Small intestine (tissue), 7 donors: Measurements from ENCODE around the gene XPO4. TPM values are rescaled to one million over a fixed set of nuclear protein-coding genes. Genes with fewer than 3 reads are reported as not detected.

ENCODE experiments used
- DNase-seq, 2 donors: peaks; one replicate each; pipeline versions ENCODE4 v3.0.0 to v3.0.0-alpha.2; 2013
- FAIRE-seq: peaks from 2 replicates; lab custom pipeline; 2012; peaks lifted over from hg19 to GRCh38; lab: Jason Lieb, UNC
- H3K27ac ChIP-seq, 3 donors: one replicate each; pipeline ENCODE4 v1.5.1; 2013; ENCODE audit warnings: low read length in 2 of 3, mild to moderate bottlenecking in 2 of 3, control low read depth in 1 of 3, inconsistent platforms in 1 of 3, low read depth in 1 of 3, moderate library complexity in 1 of 3
- H3K27me3 ChIP-seq, 3 donors: one replicate each; pipeline ENCODE4 v1.6.1; 2013; ENCODE audit warnings: low read length in 3 of 3, inconsistent platforms in 1 of 3; ENCODE audit not compliant: control insufficient read depth in 3 of 3, insufficient read depth in 3 of 3
- H3K36me3 ChIP-seq, 3 donors: one replicate each; pipeline ENCODE4 v1.6.1; 2013; ENCODE audit warnings: low read length in 3 of 3, inconsistent platforms in 1 of 3, low read depth in 1 of 3, mild to moderate bottlenecking in 1 of 3, moderate library complexity in 1 of 3; ENCODE audit not compliant: control insufficient read depth in 3 of 3, insufficient read depth in 2 of 3
- H3K4me1 ChIP-seq, 3 donors: one replicate each; pipeline ENCODE4 v1.6.1; 2013; ENCODE audit warnings: low read length in 2 of 3, inconsistent platforms in 1 of 3, low read depth in 1 of 3, mild to moderate bottlenecking in 1 of 3, moderate library complexity in 1 of 3; ENCODE audit not compliant: control insufficient read depth in 3 of 3, insufficient read depth in 2 of 3
- H3K4me3 ChIP-seq, 3 donors: one replicate each; pipeline ENCODE4 v1.5.1; 2013; ENCODE audit warnings: low read length in 3 of 3, control low read depth in 1 of 3, inconsistent platforms in 1 of 3, low read depth in 1 of 3, mild to moderate bottlenecking in 1 of 3, moderate library complexity in 1 of 3
- H3K9me3 ChIP-seq, 2 donors: one replicate each; pipeline ENCODE4 v1.6.1; 2013; ENCODE audit warnings: low read depth in 1 of 2, low read length in 1 of 2; ENCODE audit not compliant: control insufficient read depth in 2 of 2, insufficient read depth in 1 of 2
- WGBS, 3 donors: extraction: QIAGEN DNeasy Blood & Tissue Kit; methylation state at CpG; one replicate each; pipeline ENCODE4 v1.1.7; 2013; 5-methylcytosine and 5-hydroxymethylcytosine counted together
- polyA plus RNA-seq, 4 donors: library from polyadenylated mRNA; stranded (reverse) in 3 of 4; unstranded in 1 of 4; fragments of 200-250 nt in 3 of 4; fragments of 120-200 nt in 1 of 4; gene quantifications; one replicate each; pipeline versions ENCODE4 v1.2.1 to v1.2.3, GENCODE V29; 2013
- donor health status: healthy with polysubstance abuse.
- donor health status: control.
- donor health status: control.
- donor health status: Bipolar disorder and iron deficiency.
- donor health status: healthy.

Gene XPO4
- polyA plus RNA-seq, 4 donors, result 1.3 to 10.7 (median 3.0) TPM

DNA sequence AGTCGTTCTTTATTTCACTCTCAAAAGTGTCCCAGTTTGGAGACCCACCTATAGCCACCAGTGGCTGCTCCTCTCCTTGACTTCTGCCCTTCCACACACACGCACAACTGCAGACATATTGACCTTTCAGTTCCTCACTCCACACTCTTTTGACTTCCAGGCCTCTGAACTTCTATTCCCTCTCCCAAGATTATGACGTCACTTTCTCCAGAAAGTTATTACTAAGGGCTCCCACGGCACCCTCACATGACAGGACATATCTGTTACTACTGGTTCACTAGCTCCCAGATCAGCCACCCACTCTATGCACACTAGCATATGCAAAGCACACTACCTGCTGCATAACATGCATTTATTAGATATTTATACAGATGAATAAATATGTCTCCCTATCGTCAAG lies 45.9 kb downstream of the XPO4 start:
- Histone ChIP-seq H3K4me1 (no peaks in the 10 kb centered on the region), H3K4me3 (no peak overlapping the region), H3K27ac (no peak overlapping the region), H3K36me3 (peaks cover 0 to 8% (median 0%) of the 10 kb centered on the region in 3 donors), H3K27me3 (no peaks in the 10 kb centered on the region), H3K9me3 (no peaks in the 10 kb centered on the region)
- no peak for DNase-seq
- 91 to 96% (median 94%) methylated on average over 5 of the region's 5 CpGs for WGBS, 3 donors
- FAIRE-seq, result no peak

DNA sequence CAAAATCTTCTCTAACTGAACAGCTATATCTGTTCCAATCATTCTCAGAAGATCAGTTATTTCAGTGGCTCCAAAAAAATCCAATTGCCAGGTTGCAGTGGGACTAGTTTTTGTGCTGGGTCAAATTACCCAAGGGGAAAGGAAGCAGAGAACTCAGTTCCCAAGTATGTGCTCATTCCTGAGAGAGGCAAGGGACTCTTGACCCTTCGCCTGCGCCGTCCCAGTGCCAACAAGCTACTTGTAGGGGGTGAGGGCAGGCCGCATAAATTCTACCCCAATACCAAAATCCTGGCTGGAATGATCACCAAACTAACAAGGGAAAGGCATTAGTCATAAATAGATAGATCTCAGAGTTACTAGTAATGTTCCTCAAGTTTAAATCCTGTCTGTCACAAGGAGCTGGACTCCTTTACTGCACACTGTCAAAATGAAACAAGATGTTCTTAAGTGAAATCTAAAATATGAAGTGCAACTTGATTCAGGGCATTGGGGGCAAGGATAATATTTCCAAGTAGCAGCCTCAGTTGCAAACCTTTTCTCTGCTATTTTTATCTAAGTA lies 50.6 kb downstream of the XPO4 start:
- DNase-seq (no peak), FAIRE-seq (no peak)
- peaks cover 0 to 3% (median 0%) of the 10 kb centered on the region in 3 donors for H3K36me3 ChIP-seq
- WGBS, 3 donors, result 93 to 99% (median 98%) methylated on average over 4 of the region's 4 CpGs
- H3K27me3 ChIP-seq, result no peaks in the 10 kb centered on the region
- H3K4me1 ChIP-seq, result no peaks in the 10 kb centered on the region
- H3K27ac ChIP-seq, result no peak overlapping the region
- no peaks in the 10 kb centered on the region for H3K9me3 ChIP-seq
- no peak overlapping the region for H3K4me3 ChIP-seq

DNA sequence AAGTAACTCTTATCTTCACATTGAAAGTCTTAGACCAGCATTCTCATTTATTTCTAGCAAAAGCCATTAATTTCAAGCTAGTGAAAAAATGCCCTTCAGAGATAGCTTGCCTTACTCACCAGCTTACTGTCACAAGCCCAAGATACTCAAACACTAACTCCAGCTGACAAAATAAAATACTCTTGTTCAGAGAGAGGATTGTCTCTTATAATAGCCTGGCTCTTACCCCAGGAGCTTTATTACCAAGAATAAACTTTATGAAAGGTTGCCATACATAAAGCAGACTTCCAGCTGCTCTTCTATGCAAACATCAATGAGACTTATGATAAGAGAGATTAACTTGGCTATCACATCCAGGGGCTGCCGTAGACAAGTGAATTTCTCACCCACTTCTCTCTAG lies 53.6 kb downstream of the XPO4 start:
- Histone ChIP-seq H3K9me3 (no peaks in the 10 kb centered on the region), H3K36me3 (peaks cover 0 to 3% (median 0%) of the 10 kb centered on the region in 3 donors), H3K27me3 (no peaks in the 10 kb centered on the region), H3K4me1 (no peaks in the 10 kb centered on the region), H3K27ac (no peak overlapping the region), H3K4me3 (no peak overlapping the region)
- WGBS, 3 donors, result 28 to 45% (median 37%) methylated on average over 1 of the region's 1 CpG
- FAIRE-seq (no peak), DNase-seq (no peak)

DNA sequence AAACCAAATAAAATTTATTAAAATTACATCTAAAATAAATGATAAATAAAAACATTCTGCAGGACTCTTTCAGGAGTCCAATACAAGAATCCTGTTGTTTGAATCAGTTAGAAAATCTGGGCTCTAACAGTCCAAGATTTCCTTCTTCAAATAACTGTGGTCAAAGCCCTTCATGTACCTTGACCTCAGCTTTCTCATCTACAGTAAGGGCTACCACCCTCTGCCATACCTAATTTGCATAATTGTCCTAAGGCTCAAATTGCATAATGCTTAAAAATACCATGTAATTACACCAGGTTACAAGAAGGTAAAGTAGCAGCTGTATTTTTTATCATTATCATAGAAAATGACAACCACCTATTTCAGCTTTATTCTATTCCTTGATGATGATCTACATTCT lies 54.3 kb downstream of the XPO4 start:
- H3K4me1 ChIP-seq, result no peaks in the 10 kb centered on the region
- no peak overlapping the region for H3K27ac ChIP-seq
- FAIRE-seq, result no peak

DNA sequence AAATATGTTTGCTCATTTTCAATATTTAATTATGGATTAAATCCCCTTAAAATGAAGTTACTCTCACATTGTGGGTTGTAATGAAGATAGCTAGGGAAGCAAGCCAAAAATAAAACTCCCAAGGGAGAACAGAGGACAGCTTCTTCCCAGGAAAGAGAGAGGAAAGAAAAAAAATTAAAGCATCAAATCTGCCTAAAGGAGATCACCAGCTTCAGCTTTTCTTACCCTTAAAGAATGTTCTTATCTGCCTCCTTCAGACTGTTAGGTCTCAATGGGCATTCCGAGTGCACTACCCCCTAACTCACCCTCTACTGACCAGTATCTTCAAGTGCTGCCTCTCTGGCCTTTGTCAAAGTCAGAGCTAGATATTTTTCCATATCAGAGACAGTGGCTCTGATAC lies 55.2 kb downstream of the XPO4 start:
- no peaks in the 10 kb centered on the region for H3K9me3 ChIP-seq
- no peaks in the 10 kb centered on the region for H3K4me1 ChIP-seq
- FAIRE-seq, result no peak
- H3K27me3 ChIP-seq, result no peaks in the 10 kb centered on the region
- H3K4me3 ChIP-seq, result no peak overlapping the region
- WGBS, 3 donors, result 26 to 54% (median 45%) methylated on average over 1 of the region's 1 CpG
- H3K27ac ChIP-seq, result peak overlapping the region in 1 of 3 donors; percentile 55
- H3K36me3 ChIP-seq, result peaks cover 0 to 3% (median 0%) of the 10 kb centered on the region in 3 donors
- peak in 1 of 2 donors; percentile 13 for DNase-seq

More for the DNA sequence above, 54.3 kb downstream of the XPO4 start:
- peaks cover 0 to 3% (median 0%) of the 10 kb centered on the region in 3 donors for H3K36me3 ChIP-seq
- no peaks in the 10 kb centered on the region for H3K27me3 ChIP-seq
- peak; percentile 20 to 37 for DNase-seq
- no peaks in the 10 kb centered on the region for H3K9me3 ChIP-seq
- H3K4me3 ChIP-seq, result no peak overlapping the region

DNA sequence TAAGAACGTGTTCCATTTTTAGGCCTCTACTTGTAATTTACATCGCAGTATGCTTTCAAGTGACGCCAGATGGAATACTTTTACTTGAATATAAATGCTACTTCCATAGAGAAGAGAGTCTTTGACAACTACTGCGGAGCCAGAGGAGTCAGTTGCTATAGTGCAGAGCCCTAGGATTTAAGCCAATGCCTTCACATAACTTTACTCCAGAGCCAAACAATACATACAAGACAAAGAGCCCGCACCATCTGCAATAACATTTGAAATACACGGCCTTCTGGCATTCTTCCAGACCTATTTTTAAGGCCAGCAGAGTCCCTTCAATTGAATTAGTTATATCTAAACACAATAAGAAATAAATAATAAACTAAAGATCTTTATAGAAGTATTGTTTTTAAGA lies 59.4 kb downstream of the XPO4 start:
- DNase-seq (no peak), FAIRE-seq (no peak)
- no peaks in the 10 kb centered on the region for H3K4me1 ChIP-seq
- no peak overlapping the region for H3K4me3 ChIP-seq
- H3K36me3 ChIP-seq, result peaks cover 0 to 7% (median 0%) of the 10 kb centered on the region in 3 donors
- H3K9me3 ChIP-seq, result no peaks in the 10 kb centered on the region
- no peak overlapping the region for H3K27ac ChIP-seq
- no peaks in the 10 kb centered on the region for H3K27me3 ChIP-seq
- 70 to 86% (median 85%) methylated on average over 6 of the region's 6 CpGs for WGBS, 3 donors

DNA sequence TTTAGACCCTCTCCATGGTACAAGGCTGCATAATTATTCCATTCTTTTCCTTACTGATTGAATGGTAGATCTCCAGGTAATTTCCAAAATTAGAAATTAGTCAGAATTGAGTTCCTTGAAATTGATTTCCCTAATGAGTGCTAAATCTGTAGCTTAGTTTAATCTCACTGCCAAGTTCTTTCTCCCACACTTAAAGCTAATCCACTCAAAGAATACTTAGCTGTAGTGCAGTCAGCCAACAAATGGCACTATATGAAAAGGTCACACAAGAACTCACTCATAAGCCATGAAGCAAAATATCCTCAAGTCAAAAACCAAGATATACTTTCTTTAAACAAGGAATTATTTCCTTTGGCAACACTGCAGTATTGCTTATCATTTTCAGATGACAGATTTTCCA lies 62.0 kb downstream of the XPO4 start:
- DNase-seq (no peak), FAIRE-seq (no peak)
- peaks cover 0 to 17% (median 4%) of the 10 kb centered on the region in 3 donors for H3K36me3 ChIP-seq
- H3K9me3 ChIP-seq, result no peaks in the 10 kb centered on the region
- H3K4me1 ChIP-seq, result no peaks in the 10 kb centered on the region
- H3K4me3 ChIP-seq, result no peak overlapping the region
- H3K27ac ChIP-seq, result no peak overlapping the region
- H3K27me3 ChIP-seq, result no peaks in the 10 kb centered on the region

DNA sequence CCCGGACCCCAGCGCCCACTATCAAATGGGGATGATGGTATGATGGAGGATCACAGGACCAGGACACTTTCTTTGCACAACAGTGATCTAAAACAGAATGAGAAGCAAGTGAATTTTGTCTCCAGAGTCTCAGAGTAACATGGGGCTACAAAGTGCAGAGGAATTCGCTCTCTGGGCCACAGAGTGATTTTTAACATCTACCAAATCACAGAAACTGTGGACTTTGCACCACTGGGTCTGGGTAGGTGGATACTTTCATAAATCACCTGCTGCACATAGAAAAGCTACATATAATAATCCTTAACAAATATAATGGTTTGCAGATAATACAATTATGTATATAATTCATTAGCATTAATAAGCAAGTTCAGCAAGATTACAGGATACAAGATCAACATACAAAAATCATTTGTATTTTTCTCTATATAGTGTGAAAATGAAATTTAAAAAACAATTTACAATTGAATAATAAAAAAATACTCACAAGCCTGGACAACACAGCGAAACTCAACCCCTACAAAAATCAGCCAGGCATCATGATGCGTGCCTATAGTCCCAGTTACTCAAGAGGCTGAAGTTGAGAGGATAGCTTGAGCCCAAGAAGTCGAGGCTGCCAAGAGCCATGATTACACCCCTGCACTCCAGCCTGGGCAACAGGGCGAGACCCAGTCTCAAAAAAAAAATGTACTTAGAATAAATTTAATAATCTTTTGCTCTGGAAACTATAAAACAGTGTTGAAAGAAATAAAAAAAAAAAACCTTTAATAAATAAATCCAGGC lies 68.5 kb downstream of the XPO4 start:
- H3K27me3 ChIP-seq, result no peaks in the 10 kb centered on the region
- H3K4me1 ChIP-seq, result no peaks in the 10 kb centered on the region
- H3K36me3 ChIP-seq, result peaks cover 2 to 23% (median 4%) of the 10 kb centered on the region in 3 donors
- FAIRE-seq, result no peak
- WGBS, 3 donors, result 85 to 96% (median 94%) methylated on average over 7 of the region's 7 CpGs
- no peak for DNase-seq
- H3K9me3 ChIP-seq, result no peaks in the 10 kb centered on the region
- no peak overlapping the region for H3K4me3 ChIP-seq
- H3K27ac ChIP-seq, result no peak overlapping the region
